Measurements from ENCODE around the gene FBXO44.

Gene FBXO44

DNA sequence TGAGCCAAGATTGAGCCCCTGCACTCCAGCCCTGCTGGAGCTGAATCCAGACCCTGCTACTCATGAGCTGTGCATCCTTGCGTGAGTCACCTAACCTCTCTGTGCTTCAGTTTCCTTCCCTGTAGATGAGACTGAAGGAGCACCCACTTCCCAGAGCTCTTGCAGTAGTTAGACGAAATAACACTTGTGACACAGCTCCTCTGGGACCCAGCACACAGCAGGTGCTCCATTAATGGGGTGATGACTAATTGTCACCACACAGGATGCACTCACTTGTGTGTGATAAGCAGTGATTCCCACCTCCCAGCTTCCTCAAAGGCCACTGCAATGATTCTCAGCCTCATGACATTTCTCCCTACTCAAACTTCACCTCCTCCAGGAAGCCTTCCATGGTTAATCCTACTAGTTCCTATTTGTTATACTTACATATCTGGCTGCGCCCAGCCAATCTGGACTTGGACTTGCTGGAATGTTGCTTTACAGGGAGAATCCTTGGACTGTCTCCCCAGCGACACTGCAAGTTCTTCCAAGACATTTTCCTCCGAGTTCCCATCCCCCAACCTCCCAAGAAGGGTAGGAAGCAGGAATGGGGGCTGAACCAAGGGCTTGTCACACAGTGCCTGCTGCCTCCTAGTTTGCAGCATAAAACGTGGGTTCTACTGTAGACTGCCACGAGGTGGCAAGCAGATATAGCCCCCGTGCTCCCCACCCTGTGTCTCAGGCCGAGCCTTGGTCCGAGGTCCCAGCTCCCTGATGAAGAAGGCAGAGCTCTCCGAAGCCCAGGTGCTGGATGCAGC, 54.1 kb downstream of the FBXO44 start:
- no peak for DNase-seq (ENCODE audit: low spot score)

DNA sequence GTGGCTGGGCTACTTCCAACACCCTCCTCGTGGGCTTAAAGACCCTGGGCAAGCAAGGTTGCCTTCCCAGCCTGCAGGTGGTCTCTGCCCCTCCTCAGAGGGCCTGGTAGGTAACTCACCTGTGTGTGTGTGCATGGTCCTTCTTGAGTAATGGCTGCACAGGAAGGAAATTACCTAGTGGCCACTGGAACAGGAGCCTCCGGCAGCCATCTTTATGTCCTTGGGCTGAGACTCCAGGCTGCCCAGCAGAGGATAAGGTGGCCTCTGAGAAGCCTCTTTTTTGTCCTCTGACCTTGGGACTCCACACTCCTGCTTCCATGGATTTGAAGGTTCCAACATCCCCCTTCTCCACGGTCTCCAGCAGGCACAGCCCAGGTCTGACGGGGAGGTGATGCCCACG, 56.8 kb downstream of the FBXO44 start:
- no peak for DNase-seq (ENCODE audit: low spot score)

DNA sequence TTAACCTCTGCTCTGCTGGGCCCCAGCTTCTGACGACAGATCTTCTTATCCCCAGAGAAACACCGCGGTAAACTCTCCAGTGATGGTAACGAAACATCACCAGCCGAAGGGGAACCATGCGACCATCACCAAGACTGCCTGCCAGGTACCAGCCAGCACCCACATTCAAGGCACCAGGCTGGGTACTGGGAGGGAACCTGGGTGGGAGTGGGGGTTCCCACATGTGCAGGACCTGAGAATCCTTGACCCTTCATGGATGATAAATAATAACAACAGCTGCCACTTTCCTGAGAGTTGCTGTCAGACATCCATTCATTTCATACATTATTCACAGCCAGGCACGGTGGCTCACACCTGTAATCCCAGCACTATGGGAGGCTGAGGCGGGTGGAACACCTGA, 57.6 kb downstream of the FBXO44 start:
- DNase-seq (ENCODE audit: low spot score) = no peak
